Activated T-helper 1 cell treated with anti-CD3 and anti-CD28 coated beads, Interleukin-2, amount 50 U/mL, for 16 hours (primary cell): Measurements from ENCODE around the gene CEMIP.

Experiments
- DNase-seq, 2 donors: peaks; one replicate each; pipeline ENCODE4 v3.0.0-alpha.2; 2020; ENCODE audit warnings: low read depth in 1 of 2, low spot score in 1 of 2

CEMIP gene

DNA sequence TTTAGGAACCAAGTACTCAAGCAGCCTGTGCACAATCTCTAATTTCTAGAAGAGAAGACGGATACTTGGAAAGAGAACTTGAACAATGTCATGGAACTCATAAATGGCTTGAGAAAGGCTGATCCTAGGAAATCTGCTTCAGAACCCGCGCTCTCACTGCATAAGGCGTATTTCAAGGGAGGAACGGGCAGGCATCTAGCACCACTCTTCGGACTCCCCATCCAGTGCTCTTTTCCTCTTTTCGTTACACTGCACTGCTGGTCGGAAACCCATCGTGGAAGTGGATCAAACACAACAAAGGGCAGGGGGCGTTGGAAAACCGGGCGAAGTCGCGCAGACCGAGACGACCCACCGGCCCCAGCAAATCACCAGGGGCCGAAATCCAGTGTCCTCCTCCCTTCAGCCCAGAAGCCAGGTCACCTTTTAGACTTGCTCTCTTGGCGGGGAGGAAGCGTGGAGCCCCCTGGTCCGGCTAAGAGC, 221.0 kb downstream of the CEMIP start:
- no peak for DNase-seq

DNA sequence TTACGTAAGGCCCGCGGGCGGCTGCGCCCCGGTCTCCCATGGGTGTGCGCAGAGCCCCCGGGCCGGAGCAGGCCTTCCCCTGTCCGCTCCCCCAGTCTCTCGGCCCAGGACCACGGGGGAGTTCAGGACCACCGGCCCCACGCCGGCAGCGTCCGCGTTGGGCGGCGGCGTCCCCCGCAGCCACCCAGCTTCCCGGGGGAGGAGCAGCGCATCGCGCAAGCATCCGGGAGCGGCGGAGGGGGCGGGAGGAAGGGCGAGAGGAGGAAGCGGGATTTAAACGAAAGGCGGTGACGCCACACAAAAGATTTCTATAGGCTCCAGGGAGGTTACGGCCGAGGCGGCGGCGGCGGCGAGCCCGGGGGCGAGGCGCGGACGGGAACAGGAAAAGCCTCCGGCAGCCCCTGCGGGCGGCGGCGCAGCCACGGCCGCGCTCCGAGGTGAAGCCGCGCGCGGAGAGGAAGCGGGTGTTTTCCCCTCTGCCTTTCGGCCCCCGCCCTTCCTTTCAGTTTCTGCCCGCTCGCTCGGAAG, 221.5 kb downstream of the CEMIP start, which contains the start of gene TLNRD1:
Gene TLNRD1, plus strand, starts transcription at position 300 of the 528 bp plus-strand sequence. CDS start 1,349 bp downstream, outside the sequence.
- peak; percentile 58 to 72 for DNase-seq
